BE2C (cell line): ENCODE results near the gene KIF7.

Experiments used
- DNase-seq: peaks from one replicate; pipeline ENCODE4 v3.0.0-alpha.2; 2020
- H3K27me3 ChIP-seq: fragments of 250-450 bp; sonication (Bioruptor Pico); 2 replicates; pipeline ENCODE4 v1.5.1; 2020; ENCODE audit warnings: mild to moderate bottlenecking
- H3K36me3 ChIP-seq: fragments of 250-450 bp; sonication (Bioruptor Pico); 2 replicates; pipeline ENCODE4 v1.5.1; 2020; ENCODE audit warnings: mild to moderate bottlenecking
- H3K4me1 ChIP-seq: fragments of 250-450 bp; sonication (Bioruptor Pico); 2 replicates; pipeline ENCODE4 v1.5.1; 2020
- H3K4me3 ChIP-seq: 2 replicates; pipeline ENCODE4 v1.5.1; 2011; ENCODE audit warnings: low read depth, low read length
- H3K9me3 ChIP-seq: fragments of 250-450 bp; sonication (Bioruptor Pico); 2 replicates; pipeline ENCODE4 v1.5.1; 2020
- CTCF ChIP-seq: IDR thresholded peaks from 2 replicates; pipeline ENCODE4 v1.5.1; 2012; ENCODE audit warnings: mild to moderate bottlenecking, low read depth, low read length

KIF7 gene

DNA sequence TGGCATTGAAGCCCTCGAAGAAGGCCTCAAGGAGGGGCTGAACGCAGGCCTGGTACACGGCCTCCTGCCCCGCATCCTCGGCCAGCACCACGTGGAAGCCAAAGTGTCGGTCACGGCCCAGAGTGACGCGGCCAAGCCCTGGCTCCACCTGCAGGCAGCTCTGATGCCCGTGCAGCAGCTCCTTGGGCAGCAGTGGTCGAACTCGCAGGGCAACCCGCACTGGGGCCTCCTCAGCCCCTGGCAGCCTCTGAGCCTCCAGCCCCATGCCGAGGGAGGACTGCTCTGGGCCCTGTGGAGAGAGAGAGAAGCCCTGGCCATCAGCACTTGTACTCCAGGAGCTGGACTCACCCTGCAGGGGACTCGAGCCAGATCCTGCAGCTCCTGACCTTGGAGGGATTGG, 2.6 kb downstream of the KIF7 start:
- no peak overlapping the region for H3K4me3 ChIP-seq
- H3K36me3 ChIP-seq, result peaks cover 3% of the 10 kb centered on the region
- no peaks in the 10 kb centered on the region for H3K27me3 ChIP-seq
- H3K9me3 ChIP-seq, result no peaks in the 10 kb centered on the region
- H3K4me1 ChIP-seq, result no peaks in the 10 kb centered on the region
- TF ChIP-seq CTCF, result no peak
- DNase-seq, result no peak

DNA sequence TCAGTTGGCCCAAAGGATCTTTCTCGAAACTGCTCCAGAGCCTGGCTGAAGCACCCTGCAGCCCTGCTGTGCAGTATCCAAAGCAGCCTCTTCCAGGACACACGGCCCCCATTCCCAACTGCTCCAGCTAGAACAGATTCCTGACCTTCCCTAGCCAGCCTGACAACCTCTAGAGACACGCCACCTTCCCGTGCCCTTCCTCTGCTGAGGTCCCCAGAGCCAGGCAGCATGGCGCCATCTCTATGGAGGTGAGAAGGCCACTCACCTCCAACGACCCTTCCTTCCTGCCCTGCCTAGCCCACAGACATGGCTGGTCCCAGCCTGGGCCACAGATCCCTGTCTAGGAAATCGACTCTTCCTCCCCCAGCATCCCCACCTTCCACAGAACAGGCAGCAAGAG, 3.1 kb downstream of the KIF7 start:
- Histone ChIP-seq H3K4me1 (no peaks in the 10 kb centered on the region), H3K36me3 (peaks cover 9% of the 10 kb centered on the region), H3K4me3 (no peak overlapping the region), H3K9me3 (no peaks in the 10 kb centered on the region), H3K27me3 (no peaks in the 10 kb centered on the region)
- no peak for TF ChIP-seq CTCF
- DNase-seq, result no peak

DNA sequence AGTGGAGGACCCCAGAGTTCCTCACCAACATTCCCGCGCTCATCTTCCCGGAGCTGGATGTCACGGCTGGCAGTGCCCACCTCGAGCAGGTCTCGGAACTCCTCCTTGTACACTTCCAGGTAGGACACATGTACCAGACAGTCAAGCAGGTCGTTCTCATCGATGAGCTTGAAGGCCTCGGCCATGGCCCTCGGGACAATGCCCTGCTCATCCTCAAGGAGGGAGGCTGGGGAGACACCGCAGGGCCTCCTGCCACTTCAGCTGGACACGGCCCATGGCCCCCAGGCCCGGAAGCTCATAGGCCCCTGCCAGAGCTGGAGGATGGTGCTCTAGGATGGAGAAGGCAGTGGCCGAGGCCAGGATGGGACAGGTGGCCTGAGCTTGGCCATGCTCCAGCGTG, 5.6 kb downstream of the KIF7 start:
- no peak for TF ChIP-seq CTCF
- no peak for DNase-seq
- H3K4me3 ChIP-seq, result no peak overlapping the region
- H3K27me3 ChIP-seq, result no peaks in the 10 kb centered on the region
- H3K4me1 ChIP-seq, result no peaks in the 10 kb centered on the region
- no peaks in the 10 kb centered on the region for H3K9me3 ChIP-seq
- H3K36me3 ChIP-seq, result peaks cover 17% of the 10 kb centered on the region

DNA sequence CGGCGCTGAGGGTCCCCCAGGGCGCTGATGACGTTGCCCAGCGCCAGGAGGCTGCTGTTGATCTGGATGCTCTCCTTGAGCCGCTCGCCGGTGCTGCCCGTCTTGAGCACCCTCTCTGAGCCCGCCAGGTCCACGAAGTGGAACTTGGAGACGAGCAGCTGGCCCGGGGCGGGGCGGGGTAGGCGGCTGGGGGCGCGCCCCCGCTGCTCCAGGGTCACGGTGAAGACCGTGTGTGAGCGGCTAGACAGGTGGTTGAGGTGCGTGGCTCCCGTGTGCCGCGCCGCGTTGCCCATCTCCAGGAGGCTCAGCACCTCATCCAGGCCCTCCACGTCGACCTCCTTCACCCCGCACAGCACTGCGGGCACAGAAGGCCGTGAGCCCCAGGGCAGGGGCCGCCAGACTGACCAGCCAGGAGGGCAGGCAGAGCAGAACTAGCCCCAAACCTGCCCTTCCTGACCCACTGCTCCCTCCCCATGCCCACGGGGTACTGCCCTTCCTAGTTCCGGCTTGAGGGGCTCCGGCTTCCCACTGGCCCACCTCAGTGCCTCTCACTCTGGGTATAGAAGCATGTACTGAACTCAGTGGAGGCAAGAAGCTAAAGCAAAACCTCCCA, 6.1 kb downstream of the KIF7 start:
- no peak for DNase-seq
- no peaks in the 10 kb centered on the region for H3K27me3 ChIP-seq
- TF ChIP-seq CTCF, result no peak
- H3K4me3 ChIP-seq, result no peak overlapping the region
- no peaks in the 10 kb centered on the region for H3K4me1 ChIP-seq
- H3K9me3 ChIP-seq, result no peaks in the 10 kb centered on the region
- H3K36me3 ChIP-seq, result peaks cover 18% of the 10 kb centered on the region

GRCh38 chr15:89648106-89649012, 6.9 kb downstream of the KIF7 start:
- Histone ChIP-seq H3K36me3 (peaks cover 18% of the 10 kb centered on the region), H3K27me3 (no peaks in the 10 kb centered on the region), H3K4me3 (no peak overlapping the region), H3K9me3 (no peaks in the 10 kb centered on the region), H3K4me1 (no peaks in the 10 kb centered on the region)
- DNase-seq, result peak; percentile 12
- no peak for TF ChIP-seq CTCF

DNA sequence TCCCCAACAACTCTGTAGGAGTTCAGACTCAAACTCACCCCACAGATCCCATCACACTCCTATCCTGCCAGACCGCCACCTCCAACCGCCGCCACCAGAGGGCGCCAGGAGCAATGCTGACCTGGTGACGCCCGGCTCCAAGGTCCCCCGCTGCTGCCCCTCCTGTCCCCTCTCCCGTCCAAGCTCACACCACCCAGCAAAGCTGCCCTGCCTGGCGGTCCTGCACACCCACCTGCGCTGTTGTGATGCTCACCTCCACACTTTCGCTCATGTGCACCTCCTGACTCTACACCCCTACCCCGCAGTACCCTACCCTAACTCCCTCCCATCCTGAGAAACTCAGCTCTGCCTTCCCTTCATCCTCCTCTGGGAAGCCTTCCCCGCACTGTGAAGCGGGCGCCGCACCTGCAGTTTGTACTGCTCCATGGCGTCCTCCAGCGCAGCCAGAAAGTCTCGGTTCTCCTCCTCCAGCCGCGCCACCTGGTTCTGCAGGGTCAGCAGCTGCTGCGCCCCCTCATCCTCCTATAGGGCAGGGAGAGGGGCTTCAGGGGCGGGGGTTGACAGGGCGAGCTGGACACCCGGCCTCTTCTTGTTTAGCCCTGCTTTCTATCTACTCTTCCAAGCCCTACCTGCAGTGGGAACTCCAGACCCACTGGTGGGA, 7.9 kb downstream of the KIF7 start:
- peak; percentile 82 for TF ChIP-seq CTCF
- Histone ChIP-seq H3K36me3 (peaks cover 18% of the 10 kb centered on the region), H3K9me3 (no peaks in the 10 kb centered on the region), H3K4me1 (no peaks in the 10 kb centered on the region), H3K27me3 (no peaks in the 10 kb centered on the region), H3K4me3 (no peak overlapping the region)
- peak; percentile 83 for DNase-seq
